Adrenal gland (tissue), 12 donors: Measurements from ENCODE around the gene C10orf53. TPM values are rescaled to one million over a fixed set of nuclear protein-coding genes. Genes with fewer than 3 reads are reported as not detected.

Source experiments
- DNase-seq, 7 donors: peaks; one replicate each; pipeline ENCODE4 v3.0.0-alpha.2; 2019 to 2020
- H3K27ac ChIP-seq, 5 donors: fragments of 200-600 bp; sonication (generic) in 4 of 5; 1 replicate in 3 of 5; 2 replicates in 2 of 5; pipeline versions ENCODE4 v1.5.1 to v1.8.0; 2016 to 2020; ENCODE audit warnings: mild to moderate bottlenecking in 1 of 5
- H3K27me3 ChIP-seq: fragments of 200-600 bp; 2 replicates; pipeline ENCODE4 v1.8.0; 2021
- H3K36me3 ChIP-seq, 2 donors: fragments of 200-600 bp; replicated peaks in 1 of 2; 1 replicate in 1 of 2; 2 replicates in 1 of 2; pipeline versions ENCODE4 v1.5.1 to v1.8.0; 2018 to 2022
- H3K4me1 ChIP-seq, 2 donors: fragments of 200-600 bp; replicated peaks in 1 of 2; 1 replicate in 1 of 2; 2 replicates in 1 of 2; pipeline versions ENCODE4 v1.5.1 to v1.8.0; 2018 to 2021
- H3K4me3 ChIP-seq, 4 donors: fragments of 200-600 bp; sonication (generic) in 3 of 4; one replicate each; pipeline ENCODE4 v1.5.1; 2016 to 2018
- H3K9me3 ChIP-seq, 3 donors: fragments of 200-600 bp; sonication (generic) in 1 of 3; replicated peaks in 1 of 3; 1 replicate in 2 of 3; 2 replicates in 1 of 3; pipeline versions ENCODE4 v1.5.1 to v1.8.0; 2016 to 2021
- POLR2A ChIP-seq, 2 donors: fragments of 450-650 bp; IDR thresholded peaks; one replicate each; pipeline ENCODE4 v1.6.1; 2017; ENCODE audit warnings: antibody characterized with exemption in 2 of 2, mild to moderate bottlenecking in 2 of 2, moderate library complexity in 1 of 2
- WGBS, 4 donors: extraction: QIAGEN DNeasy Blood & Tissue Kit in 2 of 4; methylation state at CpG; one replicate each; pipeline versions ENCODE4 v1.1.5 to v1.1.7; 2013 to 2017; 5-methylcytosine and 5-hydroxymethylcytosine counted together
- intact Hi-C, 2 donors: fragments of 100-400 bp; cut with DNase I; formaldehyde crosslinking; loops; one replicate each; pipeline versions ENCODE4 v1.14.1 to v1.15.0; 2022 to 2023
- polyA plus RNA-seq, 3 donors: library from polyadenylated mRNA; stranded (reverse); fragments of 200-250 nt in 2 of 3; fragments of 350-450 nt in 1 of 3; fragmentation: Illumina TruSeq in 1 of 3; extraction: RNeasy Lipid Tissue Mini Kit (QIAGEN cat#74804) in 1 of 3; gene quantifications; one replicate each; pipeline ENCODE4 v1.2.3, GENCODE V29; 2013 to 2014
- total RNA-seq, 9 donors: library from RNA; depleted of rRNA in 4 of 9; stranded (reverse); fragments of >200 nt in 4 of 9; fragments of 120-200 nt in 1 of 9; fragmentation: NEBNext Ultra II Directional in 1 of 9; extraction: Animal tissue kit (Norgen Biotek cat#: 25700) in 1 of 9; gene quantifications; one replicate each; pipeline versions ENCODE4 v1.1.0 to v1.2.4, GENCODE V29; 2013 to 2023
- TF ChIP-seq, protein P1 (sequence below), 6 experiments: fragments of 450-650 bp in 4 of 6; fragments of 200-600 bp in 2 of 6; sonication (generic) in 1 of 6; IDR thresholded peaks; 1 replicate in 5 of 6; 2 replicates in 1 of 6; pipeline versions ENCODE4 v1.5.1 to v1.8.0; 2016 to 2021; ENCODE audit warnings: antibody characterized with exemption in 6 of 6, mild to moderate bottlenecking in 2 of 6, moderate library complexity in 1 of 6
- donor health status: healthy with polysubstance abuse.
- donor health status: Bipolar disorder and iron deficiency.
- donor health status: DM: yes; HTN: yes; CAD: no.
- donor health status: DM: no; HTN: no; CAD: no.
- donor health status: DM: no; HTN: no; CAD: no.
- donor health status: DM: yes; HTN: yes; CAD: no.

Gene C10orf53
- total and polyA plus RNA-seq, 12 donors, result not detected

DNA sequence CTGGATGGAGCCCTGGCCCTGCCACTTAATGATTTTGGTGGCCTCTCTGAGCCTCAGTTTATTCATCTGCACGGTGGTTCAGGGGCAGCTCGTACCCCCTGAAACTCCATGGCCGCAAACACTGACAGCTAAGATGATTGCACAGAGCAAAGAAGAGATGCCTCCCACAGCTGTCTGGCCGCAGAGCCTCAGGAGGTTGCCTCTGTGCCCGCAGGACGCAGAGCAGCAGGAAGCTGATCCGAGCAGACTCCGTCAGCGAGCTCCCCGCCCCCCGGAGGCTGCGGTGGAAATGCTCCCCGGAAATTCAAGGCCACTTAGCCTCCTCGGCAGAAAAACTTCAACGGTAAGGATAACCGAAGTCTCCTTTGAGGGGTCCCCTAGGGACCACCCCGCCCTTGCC lies 30.2 kb upstream of the C10orf53 start:
- TF ChIP-seq POLR2A (IDR thresholded peaks at IDR 0.05), result no peak
- TF ChIP-seq, protein P1, sequence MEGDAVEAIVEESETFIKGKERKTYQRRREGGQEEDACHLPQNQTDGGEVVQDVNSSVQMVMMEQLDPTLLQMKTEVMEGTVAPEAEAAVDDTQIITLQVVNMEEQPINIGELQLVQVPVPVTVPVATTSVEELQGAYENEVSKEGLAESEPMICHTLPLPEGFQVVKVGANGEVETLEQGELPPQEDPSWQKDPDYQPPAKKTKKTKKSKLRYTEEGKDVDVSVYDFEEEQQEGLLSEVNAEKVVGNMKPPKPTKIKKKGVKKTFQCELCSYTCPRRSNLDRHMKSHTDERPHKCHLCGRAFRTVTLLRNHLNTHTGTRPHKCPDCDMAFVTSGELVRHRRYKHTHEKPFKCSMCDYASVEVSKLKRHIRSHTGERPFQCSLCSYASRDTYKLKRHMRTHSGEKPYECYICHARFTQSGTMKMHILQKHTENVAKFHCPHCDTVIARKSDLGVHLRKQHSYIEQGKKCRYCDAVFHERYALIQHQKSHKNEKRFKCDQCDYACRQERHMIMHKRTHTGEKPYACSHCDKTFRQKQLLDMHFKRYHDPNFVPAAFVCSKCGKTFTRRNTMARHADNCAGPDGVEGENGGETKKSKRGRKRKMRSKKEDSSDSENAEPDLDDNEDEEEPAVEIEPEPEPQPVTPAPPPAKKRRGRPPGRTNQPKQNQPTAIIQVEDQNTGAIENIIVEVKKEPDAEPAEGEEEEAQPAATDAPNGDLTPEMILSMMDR (IDR thresholded peaks at IDR 0.05), result no peak
- 18 to 34% (median 27%) methylated on average over 8 to 17 of the region's 17 CpGs for WGBS, 4 donors
- no peaks in the 10 kb centered on the region for H3K36me3 ChIP-seq
- intact Hi-C loops, result no loop called here
- H3K9me3 ChIP-seq, result no peaks in the 10 kb centered on the region
- H3K27me3 ChIP-seq, result no peaks in the 10 kb centered on the region
- H3K4me1 ChIP-seq, result no peaks in the 10 kb centered on the region
- peak in 1 of 7 donors; percentile 31 for DNase-seq
- no peak overlapping the region for H3K27ac ChIP-seq
- H3K4me3 ChIP-seq, result no peak overlapping the region

GRCh38 chr10:49649936-49650723 lies 29.3 kb upstream of the C10orf53 start:
- no peaks in the 10 kb centered on the region for H3K9me3 ChIP-seq
- no peaks in the 10 kb centered on the region for H3K36me3 ChIP-seq
- no peak overlapping the region for H3K27ac ChIP-seq
- no peaks in the 10 kb centered on the region for H3K27me3 ChIP-seq
- H3K4me3 ChIP-seq, result no peak overlapping the region
- no peak for TF ChIP-seq POLR2A (IDR thresholded peaks at IDR 0.05)
- TF ChIP-seq, protein P1 (IDR thresholded peaks at IDR 0.05), result no peak
- DNase-seq, result peak in 1 of 7 donors; percentile 24
- intact Hi-C loops, result no loop called here
- WGBS, 4 donors, result 58 to 65% (median 61%) methylated on average over 5 to 8 of the region's 8 CpGs
- no peaks in the 10 kb centered on the region for H3K4me1 ChIP-seq

DNA sequence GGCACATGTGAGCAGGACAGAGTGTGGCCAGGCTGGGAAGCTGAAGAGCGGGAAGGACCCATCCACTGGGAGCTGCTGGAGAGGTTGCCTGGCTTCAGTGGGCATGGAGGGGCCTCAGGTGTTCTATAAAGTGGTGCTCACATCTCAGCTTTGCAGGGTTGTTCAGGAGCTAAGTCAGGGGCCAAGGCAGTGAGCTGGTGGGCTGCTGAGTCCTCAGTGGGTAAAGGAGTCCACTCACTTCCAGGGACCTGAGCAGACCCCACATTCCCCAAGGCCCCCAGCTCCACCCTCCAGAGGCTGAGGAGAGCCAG lies 28.8 kb upstream of the C10orf53 start:
- Histone ChIP-seq H3K9me3 (no peaks in the 10 kb centered on the region), H3K4me3 (no peak overlapping the region), H3K27me3 (no peaks in the 10 kb centered on the region), H3K36me3 (no peaks in the 10 kb centered on the region), H3K4me1 (no peaks in the 10 kb centered on the region), H3K27ac (no peak overlapping the region)
- TF ChIP-seq, protein P1 (IDR thresholded peaks at IDR 0.05), result no peak
- no peak for TF ChIP-seq POLR2A (IDR thresholded peaks at IDR 0.05)
- no peak for DNase-seq
- WGBS, 4 donors, result 83 to 100% (median 96%) methylated on average over 1 of the region's 1 CpG
- intact Hi-C loops, result no loop called here

- Histone ChIP-seq H3K27me3 (no peaks in the 10 kb centered on the region), H3K4me1 (no peaks in the 10 kb centered on the region), H3K9me3 (no peaks in the 10 kb centered on the region), H3K4me3 (no peak overlapping the region), H3K36me3 (no peaks in the 10 kb centered on the region), H3K27ac (no peak overlapping the region)
- 75 to 89% (median 80%) methylated on average over 15 of the region's 15 CpGs for WGBS, 4 donors
- TF ChIP-seq, protein P1 (IDR thresholded peaks at IDR 0.05), result no peak
- no peak for TF ChIP-seq POLR2A (IDR thresholded peaks at IDR 0.05)
- peak in 1 of 7 donors; percentile 23 for DNase-seq
- intact Hi-C loops, result no loop called here
Observed at GRCh38 chr10:49651039-49651835, 28.2 kb upstream of the C10orf53 start.
